Activated naive CD8-positive, alpha-beta T cell treated with anti-CD3 and anti-CD28 coated beads, Interleukin-2, amount 10 ng/mL, durations not matched to agents 7 days and 5 days (primary cell): Measurements from ENCODE around the gene C1orf21. TPM values are rescaled to one million over a fixed set of nuclear protein-coding genes. Genes with fewer than 3 reads are reported as not detected.

Experiments
- ATAC-seq: fragments of 150-1000 bp; cut with Tn5 transposase; one replicate; pipeline ENCODE4 v1.10.0; 2021; ENCODE audit warnings: low read depth, moderate library complexity
- POLR2A ChIA-PET: fragments of 350-600 bp; sonication (Branson Sonifier 250); formaldehyde crosslinking; loops from one replicate; lab custom pipeline; 2021; ENCODE audit warnings: antibody characterized with exemption; lab: Charles Lee
- DNase-seq: peaks from one replicate; pipeline ENCODE4 v3.0.0; 2021
- H3K27ac Mint-ChIP-seq: one replicate; pipeline ENCODE4 v1.8.0; 2022; ENCODE audit warnings: mild to moderate bottlenecking, mixed read lengths
- H3K27me3 Mint-ChIP-seq: one replicate; pipeline ENCODE4 v1.8.0; 2022; ENCODE audit warnings: mild to moderate bottlenecking, moderate library complexity, mixed read lengths
- H3K36me3 Mint-ChIP-seq: one replicate; pipeline ENCODE4 v1.8.0; 2021; ENCODE audit warnings: mild to moderate bottlenecking, mixed read lengths
- H3K4me1 Mint-ChIP-seq: one replicate; pipeline ENCODE4 v1.8.0; 2021; ENCODE audit warnings: mixed read lengths
- H3K4me3 Mint-ChIP-seq: one replicate; pipeline ENCODE4 v1.8.0; 2022; ENCODE audit warnings: mild to moderate bottlenecking, moderate library complexity, mixed read lengths
- H3K9me3 Mint-ChIP-seq: one replicate; pipeline ENCODE4 v1.8.0; 2021; ENCODE audit warnings: mixed read lengths
- total RNA-seq, 2 experiments: library from RNA; stranded (reverse); gene quantifications; one replicate each; pipeline ENCODE4 v1.2.3, GENCODE V29; 2021

Gene C1orf21
- total RNA-seq, 2 experiments from 2014 or later, result 9.4 to 12.9 TPM

- no peak for ATAC-seq
- POLR2A ChIA-PET, result no interaction called here
- peaks cover 10% of the 10 kb centered on the region for H3K27me3 Mint-ChIP-seq
- no peaks in the 10 kb centered on the region for H3K36me3 Mint-ChIP-seq
- H3K9me3 Mint-ChIP-seq, result peaks cover 2% of the 10 kb centered on the region
- no peak for DNase-seq
- no peak overlapping the region for H3K4me3 Mint-ChIP-seq
- no peaks in the 10 kb centered on the region for H3K4me1 Mint-ChIP-seq
- H3K27ac Mint-ChIP-seq, result no peak overlapping the region
Measured at GRCh38 chr1:184672013-184672726, 285.3 kb downstream of the C1orf21 start.

GRCh38 chr1:184673305-184673704, 286.5 kb downstream of the C1orf21 start:
- Mint-ChIP-seq H3K27me3 (peaks cover 10% of the 10 kb centered on the region), H3K36me3 (no peaks in the 10 kb centered on the region), H3K4me3 (no peak overlapping the region), H3K27ac (no peak overlapping the region), H3K9me3 (peaks cover 2% of the 10 kb centered on the region), H3K4me1 (no peaks in the 10 kb centered on the region)
- DNase-seq (no peak), ATAC-seq (no peak)
- POLR2A ChIA-PET, result no interaction called here

- DNase-seq (no peak), ATAC-seq (no peak)
- Mint-ChIP-seq H3K4me1 (no peaks in the 10 kb centered on the region), H3K27ac (no peak overlapping the region), H3K27me3 (peaks cover 11% of the 10 kb centered on the region), H3K36me3 (no peaks in the 10 kb centered on the region), H3K4me3 (no peak overlapping the region), H3K9me3 (peaks cover 6% of the 10 kb centered on the region)
- POLR2A ChIA-PET, result no interaction called here
Measured at GRCh38 chr1:184677344-184677743, 290.5 kb downstream of the C1orf21 start.
